ENCODE measurements around the gene NDST1. TPM values are rescaled to one million over a fixed set of nuclear protein-coding genes. Genes with fewer than 3 reads are reported as not detected.
"Not testable (repeated sequence)": the region's sequence is repeated elsewhere in the genome, so short reads cannot be mapped to it uniquely, and the experiment has no call there.

Gene NDST1
- 46.9 TPM for polyA plus RNA-seq (ENCODE audit: insufficient read length)

DNA sequence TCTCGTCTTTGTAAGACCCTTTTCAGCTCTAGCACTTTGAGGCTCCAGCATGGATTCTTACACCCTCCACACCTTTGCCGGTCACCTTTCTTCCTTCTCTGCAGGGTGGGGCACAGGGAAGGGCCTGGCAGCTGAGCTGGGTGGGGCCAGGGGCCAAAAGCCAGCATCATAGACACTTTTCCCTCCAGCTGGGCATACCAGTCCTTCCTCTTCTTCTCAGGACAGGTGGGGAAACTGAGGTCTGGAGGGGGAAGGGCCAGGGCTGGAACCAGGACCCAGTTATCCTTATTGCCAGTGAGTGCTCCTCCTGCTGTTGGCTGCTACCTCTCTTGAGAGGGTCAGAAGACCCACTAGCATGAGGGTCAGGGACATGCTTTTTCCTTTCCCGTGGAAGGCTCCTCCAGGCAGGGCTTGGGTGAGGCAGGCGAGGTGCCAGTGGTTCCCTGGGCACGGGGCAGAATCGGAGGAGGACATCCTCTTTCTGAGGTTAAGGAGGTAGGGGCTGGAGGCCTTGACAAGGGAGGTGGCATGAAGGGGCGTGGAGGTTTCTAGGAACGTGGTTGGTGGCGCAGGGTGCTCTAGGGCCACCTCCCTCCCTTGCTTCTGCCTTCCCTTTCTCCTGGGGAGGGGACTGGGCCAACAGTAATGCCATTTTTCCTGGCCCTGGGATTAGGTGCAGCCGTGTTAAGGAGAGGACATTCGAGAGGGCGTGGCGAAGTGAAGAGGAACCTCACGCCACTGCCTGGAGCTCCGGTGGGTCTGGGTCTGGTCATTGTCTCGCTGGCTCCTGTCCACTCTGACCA, at the start of gene NDST1:
Gene NDST1, plus strand, starts transcription at position 658 of the 803 bp plus-strand sequence. CDS start 13,124 bp downstream, outside the sequence.
- no peak for DNase-seq (ENCODE audit: low read depth)

DNA sequence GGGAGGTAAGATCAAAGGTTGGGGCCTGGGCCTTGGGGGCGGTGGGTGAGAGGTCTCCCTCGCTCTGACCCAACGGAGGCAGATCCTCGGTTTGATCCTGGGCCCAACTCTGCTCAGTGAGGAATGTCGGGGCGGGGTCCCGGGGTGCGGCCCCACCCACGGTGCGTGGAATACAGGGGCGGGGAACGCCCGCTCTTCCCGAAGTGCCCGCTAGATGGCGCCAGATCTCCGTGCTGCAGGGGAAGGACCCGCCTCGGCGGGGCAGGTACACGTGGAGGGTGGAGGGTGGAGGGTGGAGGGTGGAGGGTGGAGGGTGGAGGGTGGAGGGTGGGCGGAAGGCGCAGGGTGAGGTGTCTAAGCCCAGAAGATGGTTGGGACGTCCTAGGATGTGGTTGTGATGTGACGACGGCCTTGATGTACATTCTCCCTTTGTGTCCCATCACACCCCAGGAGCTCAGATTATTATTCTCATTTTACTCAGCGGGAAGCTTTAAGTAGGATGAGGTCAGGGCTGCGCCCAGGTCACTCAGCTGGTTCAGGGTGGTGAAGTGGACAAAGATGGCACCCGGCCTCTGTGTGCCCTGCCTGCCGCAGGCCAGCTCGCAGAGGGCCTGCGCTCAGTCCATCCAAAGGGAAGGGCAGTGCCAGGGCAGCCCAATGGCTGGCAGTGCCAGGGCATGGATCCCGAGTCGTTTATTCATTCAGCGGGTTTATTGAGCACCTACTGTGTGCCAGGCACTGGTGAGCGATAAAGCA, 49.0 kb upstream of the NDST1 start:
- DNase-seq (ENCODE audit: low read depth), result no peak

DNA sequence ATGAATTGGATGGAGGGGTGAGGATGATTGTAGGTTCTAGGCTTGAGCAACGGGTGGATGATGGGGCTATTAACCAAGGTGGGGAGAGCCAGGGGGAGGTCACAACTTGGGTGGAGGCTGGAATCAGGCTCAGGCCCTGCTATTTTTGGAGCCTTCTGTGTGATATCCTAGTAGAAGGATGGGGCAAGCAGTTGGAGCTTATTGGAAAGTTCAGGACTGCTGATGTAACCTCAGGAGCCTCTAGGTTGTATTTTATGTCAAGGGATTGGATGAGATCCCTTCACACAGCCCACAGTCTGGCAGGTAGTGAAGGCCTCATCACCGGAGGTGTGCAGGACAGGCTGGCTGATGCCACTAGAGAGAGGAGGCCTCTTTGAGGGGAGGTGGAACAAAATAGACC, 47.1 kb upstream of the NDST1 start:
- no peak for DNase-seq (ENCODE audit: low read depth)

DNA sequence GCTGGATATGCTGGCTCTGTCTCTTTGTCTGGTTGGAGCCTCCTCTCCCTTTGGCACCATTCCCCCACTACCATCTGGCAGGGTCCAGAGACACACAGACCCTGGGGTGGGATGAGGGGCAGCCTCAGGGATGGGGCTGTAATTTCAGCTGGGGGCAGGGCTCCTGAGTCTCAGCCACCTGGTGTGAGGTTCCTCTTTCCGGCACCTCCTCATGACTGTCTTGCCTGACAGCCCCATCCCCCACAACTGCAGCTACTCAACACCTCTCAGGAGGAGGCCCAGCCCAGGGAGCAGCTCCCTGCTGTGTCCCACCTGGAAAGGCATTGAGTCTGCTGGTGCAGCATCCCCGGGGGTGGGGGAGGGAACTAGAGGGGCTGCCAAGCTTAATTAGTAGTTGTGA, 46.7 kb upstream of the NDST1 start:
- no peak for DNase-seq (ENCODE audit: low read depth)

DNA sequence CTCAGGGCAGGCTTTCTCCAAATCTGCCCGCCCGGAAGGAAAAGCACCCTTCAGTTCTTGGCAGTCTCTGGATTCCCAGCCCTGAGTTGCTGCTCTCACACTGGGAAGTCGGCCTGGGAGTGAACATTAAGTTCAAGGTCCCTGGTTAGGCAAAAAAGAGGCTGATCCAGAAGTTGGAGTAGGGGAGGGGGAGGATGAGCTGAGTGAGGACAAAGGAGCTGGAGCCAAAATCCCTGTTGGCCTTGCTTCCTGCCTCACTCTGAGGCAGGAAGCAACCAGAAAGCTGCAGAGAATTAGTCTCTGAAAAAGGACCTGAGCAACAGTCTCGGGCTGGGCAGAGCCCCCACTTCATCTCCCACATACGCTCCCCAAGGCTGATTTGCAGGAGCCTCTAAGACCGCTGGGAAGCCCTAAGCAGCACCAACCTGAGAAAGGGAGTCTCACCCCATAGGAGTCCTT, 43.3 kb upstream of the NDST1 start:
- no peak for DNase-seq (ENCODE audit: low read depth)

DNA sequence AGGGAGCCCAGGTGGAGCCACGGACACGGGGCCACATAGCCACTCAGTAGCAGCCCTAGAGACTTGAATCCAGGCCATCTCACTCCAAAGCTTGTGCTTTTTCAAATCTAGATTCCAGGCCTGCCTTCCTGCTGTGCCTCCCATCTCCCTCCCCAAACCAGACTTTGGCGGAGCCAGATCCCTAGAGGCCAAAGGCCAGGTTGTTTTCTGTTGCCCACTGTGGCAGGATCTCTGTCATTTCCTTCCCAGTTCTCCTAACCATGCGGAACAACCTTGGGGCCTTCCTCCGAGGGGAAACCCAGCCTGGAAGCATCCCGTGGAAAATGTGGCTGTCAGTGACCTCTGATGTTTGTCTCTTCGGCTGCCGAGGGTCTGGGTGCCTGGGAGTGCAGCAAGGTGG, 42.0 kb upstream of the NDST1 start:
- no peak for DNase-seq (ENCODE audit: low read depth)

DNA sequence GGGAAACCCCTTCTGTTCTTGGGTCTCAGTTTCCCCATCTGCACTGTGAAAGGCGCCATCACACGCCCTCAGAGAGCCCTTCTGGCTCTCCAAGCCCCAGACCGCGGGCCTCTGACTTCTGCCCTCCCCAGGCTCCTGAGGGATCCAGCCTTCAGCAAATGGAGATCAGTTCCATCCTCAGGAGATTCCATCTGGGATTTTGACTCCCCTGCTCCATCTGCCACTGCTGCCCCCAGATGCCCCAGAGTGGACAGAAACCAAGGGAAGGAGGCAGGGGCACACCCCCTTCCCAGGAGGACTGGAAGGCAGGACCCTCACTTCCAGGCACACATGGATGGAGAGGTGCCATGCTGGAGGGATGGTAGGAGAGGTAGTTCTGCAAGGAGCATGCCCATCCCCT, 39.7 kb upstream of the NDST1 start:
- no peak for DNase-seq (ENCODE audit: low read depth)

DNA sequence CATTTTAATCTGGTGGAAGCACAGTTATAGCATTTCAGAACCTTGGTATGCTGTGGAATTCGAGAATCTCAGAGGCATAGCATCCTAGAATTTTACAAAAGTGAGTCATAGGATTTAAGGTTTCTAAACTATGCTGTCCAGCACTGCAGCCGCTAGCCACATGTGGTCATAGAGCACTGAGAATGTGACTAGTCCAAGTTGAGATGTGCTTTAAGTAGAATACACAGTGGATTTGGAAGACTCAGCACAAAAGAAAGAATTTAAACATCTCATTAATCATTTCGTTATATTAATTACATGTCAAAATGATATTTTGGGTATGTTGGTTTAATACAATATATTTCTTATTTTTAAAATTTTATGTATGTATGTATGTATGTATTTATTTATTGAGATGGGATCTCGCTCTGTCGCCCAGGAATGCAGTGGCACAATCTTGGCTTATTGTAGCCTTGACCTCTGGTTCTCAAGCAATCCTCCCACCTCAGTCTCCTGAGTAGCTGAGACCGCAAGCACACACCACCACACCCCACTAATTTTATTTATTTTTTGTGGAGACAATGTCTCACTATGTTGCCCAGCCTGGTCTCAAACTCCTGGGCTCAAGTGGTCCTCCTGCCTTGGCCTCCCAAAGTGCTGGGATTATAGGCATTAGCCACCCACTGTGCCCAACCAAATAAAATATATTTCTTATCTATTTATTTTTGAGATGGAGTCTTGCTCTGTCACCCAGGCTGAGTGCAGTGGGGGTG, 38.0 kb upstream of the NDST1 start:
- DNase-seq (ENCODE audit: low read depth), result no peak

DNA sequence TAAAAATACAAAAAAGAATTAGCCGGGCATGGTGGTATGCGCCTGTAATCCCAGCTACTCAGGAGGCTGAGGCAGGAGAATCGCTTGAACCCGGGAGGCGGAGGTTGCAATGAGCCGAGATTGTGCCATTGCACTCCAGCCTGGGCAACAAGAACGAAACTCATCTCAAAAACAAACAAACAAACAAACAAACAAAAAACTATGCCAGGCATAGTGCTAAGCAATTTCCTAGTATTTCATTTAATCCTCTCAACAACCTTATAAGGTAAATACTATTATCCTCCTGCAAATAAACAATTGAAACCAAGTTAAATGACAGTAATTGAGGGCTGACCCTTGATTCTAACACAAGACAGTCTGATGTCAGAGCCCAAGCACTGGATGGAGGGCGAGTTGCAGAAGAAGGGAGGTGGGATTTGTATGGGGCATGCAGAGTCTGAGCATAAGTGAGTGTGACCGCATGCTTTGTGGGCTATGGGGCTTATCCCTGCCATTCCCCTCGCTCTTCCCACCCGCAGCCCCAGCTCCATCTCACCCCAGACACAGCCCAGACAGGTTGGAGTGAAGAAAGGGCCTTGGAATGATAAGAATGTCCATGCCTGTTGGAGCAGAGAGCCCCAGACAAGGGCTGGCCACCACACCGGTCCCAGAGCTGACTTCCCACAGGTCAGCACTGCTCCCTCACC, 34.1 kb upstream of the NDST1 start:
- no peak for DNase-seq (ENCODE audit: low read depth)

DNA sequence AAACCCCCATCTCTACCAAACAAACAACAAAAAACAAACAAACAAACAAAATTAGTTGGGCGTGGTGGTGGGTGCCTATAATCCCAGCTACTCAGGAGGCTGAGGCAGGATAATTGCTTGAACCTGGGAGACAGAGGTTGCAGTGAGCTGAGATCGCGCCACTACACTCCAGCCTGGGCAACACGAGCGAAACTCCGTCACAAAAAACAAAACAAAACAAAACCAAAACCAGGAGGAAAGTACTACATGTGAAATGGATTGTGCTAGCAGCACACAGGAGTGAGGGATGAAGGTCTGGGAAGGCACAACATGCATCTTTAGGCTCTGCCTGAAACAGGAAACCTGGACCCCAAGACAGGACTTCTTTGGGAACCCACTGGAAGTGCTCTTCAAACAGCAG, 31.4 kb upstream of the NDST1 start:
- DNase-seq (ENCODE audit: low read depth), result not testable (repeated sequence)

DNA sequence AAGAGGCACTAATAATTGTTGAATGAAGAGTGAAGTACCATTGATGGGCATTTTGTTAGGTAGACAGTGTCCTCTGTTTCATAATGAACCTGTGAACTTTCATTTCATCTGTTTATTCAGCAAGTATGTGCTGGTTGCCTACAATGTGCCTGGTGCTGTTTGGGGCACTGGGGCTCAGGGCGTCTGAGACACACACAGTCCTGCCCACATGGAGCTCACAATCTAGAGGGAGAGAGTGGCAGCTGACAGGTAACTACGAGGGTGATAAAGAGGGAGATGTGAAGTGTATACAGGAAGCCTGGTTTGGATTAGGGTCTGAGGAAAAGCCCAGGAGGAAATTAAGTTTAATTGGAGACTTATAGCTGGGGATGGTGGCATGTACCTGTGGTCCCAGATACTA, 28.5 kb upstream of the NDST1 start:
- no peak for DNase-seq (ENCODE audit: low read depth)

DNA sequence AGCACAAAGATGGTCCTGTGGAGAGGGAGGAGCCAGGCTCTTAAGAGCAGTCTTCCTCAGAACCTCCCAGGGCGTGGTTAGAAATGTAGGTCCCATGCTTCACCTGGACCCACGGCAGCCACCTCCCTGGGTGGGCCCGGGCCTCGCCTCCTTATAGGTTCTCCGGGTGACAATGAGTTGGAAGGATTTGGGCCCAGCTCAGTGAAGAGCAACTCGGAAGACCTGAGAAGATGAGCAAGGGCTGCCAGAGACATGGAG, 26.3 kb upstream of the NDST1 start:
- DNase-seq (ENCODE audit: low read depth), result no peak

DNA sequence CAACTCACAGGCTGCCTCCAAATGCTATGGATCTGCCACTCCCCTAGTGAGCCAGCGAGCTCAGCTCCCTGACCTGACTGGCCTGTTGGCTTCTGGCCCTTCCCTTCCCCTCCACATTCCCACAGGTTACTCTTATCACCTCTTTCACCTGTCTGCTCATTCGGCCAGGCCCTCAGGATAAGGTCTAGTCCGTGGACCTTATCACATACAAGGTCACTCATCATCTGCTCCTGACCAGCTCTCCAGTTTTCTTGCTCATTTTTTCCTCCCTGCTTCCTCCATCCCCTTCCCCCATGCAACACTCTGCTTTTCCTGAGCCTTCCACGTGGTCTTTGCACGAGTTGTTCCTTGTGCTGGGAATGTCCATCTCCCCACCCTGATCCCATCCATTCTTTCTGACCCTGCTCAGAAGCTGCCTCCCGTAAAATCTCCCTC, 25.9 kb upstream of the NDST1 start:
- no peak for DNase-seq (ENCODE audit: low read depth)

DNA sequence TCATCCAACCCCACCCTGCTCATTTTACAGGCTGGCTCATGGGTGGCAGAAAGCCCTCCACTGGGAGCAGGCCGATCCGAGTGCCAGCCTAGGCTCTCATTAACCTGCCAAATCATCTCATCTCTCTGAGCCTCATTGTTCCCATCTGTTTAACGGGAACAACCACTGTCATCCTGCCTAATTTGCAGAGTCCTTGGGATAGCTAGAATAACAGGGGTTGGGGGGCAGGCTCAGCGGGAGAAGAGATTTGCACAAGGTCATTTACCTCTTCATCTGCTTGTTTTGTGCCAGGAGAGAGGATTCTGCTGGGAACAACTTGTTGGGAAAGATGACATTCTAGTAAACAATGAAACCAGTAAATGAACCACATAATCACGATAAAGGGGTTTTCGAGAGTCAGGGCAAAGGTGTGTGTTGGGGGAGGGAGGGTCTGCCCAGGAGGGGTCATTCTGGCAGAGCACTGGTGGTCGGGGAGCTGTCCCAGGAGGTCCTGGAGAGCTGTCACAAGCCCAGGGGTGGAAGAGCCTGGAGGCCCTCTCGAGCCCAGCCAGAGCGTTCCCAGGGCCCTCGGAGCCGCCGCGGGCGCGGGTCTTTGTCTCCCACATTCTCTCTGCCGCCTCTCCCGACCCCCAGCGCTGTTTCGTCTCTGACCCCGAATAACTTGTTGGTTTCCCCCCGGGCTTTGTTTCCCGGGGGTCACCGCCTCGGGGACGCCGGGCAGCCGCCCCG, 22.8 kb upstream of the NDST1 start:
- no peak for DNase-seq (ENCODE audit: low read depth)

DNA sequence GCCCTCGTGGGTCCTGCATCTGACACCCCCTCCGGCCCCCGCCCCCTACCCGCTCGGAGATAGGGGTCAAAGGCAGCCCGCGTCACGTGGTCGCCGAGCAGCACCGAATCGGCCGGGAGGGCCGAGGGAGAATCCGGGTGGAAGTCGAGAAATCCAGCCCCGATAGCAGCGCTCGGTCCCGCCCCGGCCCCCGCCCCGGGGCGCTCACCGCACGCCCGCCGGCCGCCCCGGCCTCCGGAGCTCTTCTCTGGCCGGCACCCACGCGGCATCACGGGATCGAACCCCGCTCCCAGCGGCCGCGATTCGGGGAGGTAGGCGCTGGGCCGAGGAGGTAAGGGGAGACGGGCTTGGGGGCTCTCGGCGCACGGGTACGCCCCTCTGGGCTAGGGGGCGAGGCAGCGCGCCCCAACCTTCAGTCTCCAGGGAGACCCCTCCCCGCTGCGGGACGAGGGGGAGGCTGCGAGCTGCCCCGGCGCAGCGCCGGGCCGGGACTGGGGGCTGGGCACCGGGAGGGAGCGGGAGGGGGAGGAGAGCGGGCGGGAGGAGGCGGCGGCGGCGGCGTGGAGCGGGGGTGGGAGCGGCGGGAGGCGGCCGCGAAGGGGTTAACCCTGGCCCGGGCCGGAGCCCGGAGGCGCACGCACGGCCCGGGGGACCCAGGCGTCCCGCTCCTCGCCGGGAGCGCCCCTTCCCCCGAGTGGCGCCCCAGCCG, 22.1 kb upstream of the NDST1 start:
- DNase-seq (ENCODE audit: low read depth), result no peak

DNA sequence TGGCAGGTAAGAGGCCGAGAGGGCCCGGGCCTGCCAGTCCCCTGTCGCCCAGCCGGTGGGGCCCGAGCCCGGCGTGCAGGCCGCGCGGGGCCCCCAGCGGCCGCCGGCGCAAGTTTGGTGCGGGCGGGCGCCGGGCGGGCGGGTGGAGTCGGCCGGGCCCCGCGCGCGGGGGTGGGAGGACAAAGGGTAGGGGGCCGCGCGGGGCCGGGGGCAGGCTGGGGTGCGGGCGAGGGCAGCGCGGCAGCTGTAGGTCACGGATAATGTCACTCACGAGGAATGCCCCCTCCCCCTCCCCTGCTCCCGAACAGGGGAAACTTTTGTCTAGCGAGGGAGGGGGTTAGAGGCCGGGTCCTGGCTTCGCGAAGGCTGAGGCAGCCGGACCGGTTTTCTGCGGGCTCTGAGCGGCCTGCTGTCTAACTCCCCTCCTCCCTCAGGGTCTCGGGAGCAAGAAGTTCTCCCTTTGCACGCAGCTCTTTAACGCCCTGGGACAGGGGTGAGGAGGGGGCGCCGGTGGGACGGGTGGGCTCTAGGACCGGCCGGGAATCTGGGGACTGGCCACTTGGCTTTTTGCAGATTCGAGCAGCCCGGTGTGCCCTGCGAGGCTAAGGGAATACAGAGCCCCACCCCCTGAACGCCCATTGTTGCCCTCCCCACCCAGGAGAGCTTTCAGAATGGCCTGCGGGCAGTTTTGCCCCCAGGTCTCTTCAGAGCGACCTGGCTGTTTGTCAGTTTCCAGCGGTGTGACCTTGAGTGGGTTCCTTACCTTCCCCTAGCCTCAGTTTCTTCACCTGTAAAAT, 21.3 kb upstream of the NDST1 start:
- no peak for DNase-seq (ENCODE audit: low read depth)

DNA sequence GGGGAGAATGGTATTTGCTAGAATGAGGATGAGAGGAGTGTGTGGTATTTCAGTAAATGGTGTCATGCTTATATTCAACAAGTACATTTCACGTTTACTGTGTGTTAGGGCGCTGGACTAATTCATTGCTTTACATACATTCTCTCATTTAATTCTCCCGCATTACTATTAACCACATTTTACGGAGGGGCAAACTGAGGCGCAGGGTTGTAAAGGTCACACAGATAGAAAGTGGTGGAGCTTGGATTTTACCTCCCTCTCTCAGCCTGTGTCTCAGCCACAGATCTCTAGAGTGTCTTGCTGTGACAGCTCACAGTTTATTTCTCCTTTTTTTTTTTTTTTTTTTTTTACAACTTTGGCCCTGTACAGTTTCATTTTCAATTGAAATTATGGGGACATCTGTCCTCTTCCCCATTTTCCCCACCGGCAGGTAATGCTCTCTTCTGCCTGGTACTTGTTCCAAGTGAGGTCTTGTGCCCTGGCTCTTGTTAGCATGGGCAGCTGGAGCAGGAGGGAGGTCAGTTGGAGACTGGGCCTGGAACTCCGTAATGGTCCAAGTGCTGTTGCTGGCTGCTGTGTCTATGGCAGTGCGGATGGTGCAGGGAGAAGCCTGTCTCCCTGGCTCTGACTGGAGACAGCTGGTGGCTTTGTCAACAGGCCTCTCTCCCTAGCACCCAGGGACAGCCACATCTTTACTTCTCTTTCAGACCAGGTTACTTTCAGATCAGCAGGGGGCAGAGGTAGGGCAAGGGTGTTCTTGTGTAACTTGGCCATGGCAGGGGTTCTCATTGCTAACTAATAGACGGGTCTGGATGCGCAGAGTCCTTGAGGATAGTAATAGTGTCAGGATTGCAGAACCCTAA, 20.5 kb upstream of the NDST1 start:
- no peak for DNase-seq (ENCODE audit: low read depth)

DNA sequence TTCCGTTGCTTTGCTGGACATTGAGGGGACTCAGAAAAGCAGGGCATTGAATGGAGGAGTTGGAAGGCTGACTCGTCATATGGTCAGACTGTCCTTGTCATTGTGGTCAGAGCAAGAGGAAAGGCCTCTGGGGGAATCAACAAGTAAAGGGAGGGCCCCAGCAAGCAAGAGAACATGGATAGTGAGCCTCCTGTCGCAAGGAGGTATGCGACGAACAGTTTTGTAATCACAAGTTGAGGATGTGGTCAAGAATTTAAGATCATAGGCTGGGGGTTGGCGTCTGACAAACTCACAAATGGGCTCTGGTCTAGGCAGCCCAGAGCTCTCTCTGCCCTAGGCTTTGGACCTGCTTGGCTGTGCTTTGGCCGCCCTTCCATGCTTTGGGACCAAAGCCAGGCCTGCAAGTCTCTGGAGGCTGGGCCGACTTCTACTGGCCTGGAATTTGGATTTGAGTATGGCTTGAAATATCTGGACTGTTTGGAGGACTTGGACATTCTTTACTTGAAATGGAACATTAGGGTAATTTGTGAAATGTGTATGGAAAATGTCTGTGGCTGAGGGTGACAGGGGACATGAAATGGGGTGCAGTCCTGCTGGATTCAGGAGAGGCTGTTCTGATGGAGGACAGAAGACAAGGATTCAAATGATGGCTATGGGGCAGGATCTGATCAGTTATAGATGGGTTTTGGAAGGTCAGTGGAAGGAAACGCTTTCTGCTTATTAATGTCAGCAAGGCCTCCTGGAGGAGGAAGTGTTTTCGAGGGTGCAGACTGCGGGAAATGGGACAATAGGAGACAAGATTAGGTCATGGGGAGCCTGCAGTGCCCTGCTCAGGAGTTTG, 19.2 kb upstream of the NDST1 start:
- DNase-seq (ENCODE audit: low read depth), result no peak

Measured in forelimb muscle (tissue), 1 donor.